Upper lobe of left lung (tissue), 6 donors: ENCODE measurements around the gene DGKG. TPM values are rescaled to one million over a fixed set of nuclear protein-coding genes. Genes with fewer than 3 reads are reported as not detected.

Experiments used
- ATAC-seq, 2 donors: fragments of 200-7000 bp; cut with Tn5 transposase; one replicate each; pipeline ENCODE4 v1.9.1; 2022; ENCODE audit warnings: mild to moderate bottlenecking in 2 of 2, moderate library complexity in 2 of 2; ENCODE audit not compliant: low FRiP score in 2 of 2
- DNase-seq, 2 donors: peaks; one replicate each; pipeline ENCODE4 v3.0.0-alpha.2; 2019 to 2020
- H3K27ac ChIP-seq, 4 donors: fragments of 200-600 bp; sonication (generic); one replicate each; pipeline ENCODE4 v1.5.1; 2016 to 2019
- H3K27me3 ChIP-seq, 4 donors: fragments of 200-600 bp; sonication (generic); one replicate each; pipeline ENCODE4 v1.5.1; 2017 to 2019
- H3K36me3 ChIP-seq, 4 donors: fragments of 200-600 bp; sonication (generic); one replicate each; pipeline ENCODE4 v1.5.1; 2016 to 2019
- H3K4me1 ChIP-seq, 4 donors: fragments of 200-600 bp; sonication (generic); one replicate each; pipeline ENCODE4 v1.5.1; 2018 to 2019
- H3K4me3 ChIP-seq, 4 donors: fragments of 200-600 bp; sonication (generic); one replicate each; pipeline ENCODE4 v1.5.1; 2017 to 2019; ENCODE audit warnings: mild to moderate bottlenecking in 2 of 4, moderate library complexity in 1 of 4
- H3K9me3 ChIP-seq, 4 donors: fragments of 200-600 bp; sonication (generic); one replicate each; pipeline ENCODE4 v1.5.1; 2018 to 2019
- CTCF ChIP-seq, 6 experiments: fragments of 450-650 bp in 4 of 6; fragments of 200-600 bp in 2 of 6; sonication (generic) in 2 of 6; IDR thresholded peaks; one replicate each; pipeline ENCODE4 v1.5.1; 2016 to 2019; ENCODE audit warnings: antibody characterized with exemption in 6 of 6
- EP300 ChIP-seq, 4 donors: sonication (generic); formaldehyde crosslinking; IDR thresholded peaks; one replicate each; pipeline ENCODE4 v1.5.1; 2017; ENCODE audit warnings: antibody characterized with exemption in 4 of 4, control low read depth in 2 of 4
- POLR2A ChIP-seq, 4 donors: fragments of 450-650 bp; IDR thresholded peaks; one replicate each; pipeline ENCODE4 v1.5.1; 2016 to 2017; ENCODE audit warnings: antibody characterized with exemption in 4 of 4, mild to moderate bottlenecking in 2 of 4
- POLR2AphosphoS5 ChIP-seq, 2 donors: sonication (generic); formaldehyde crosslinking; IDR thresholded peaks; one replicate each; pipeline ENCODE4 v1.5.1; 2017; ENCODE audit warnings: antibody characterized with exemption in 2 of 2
- WGBS, 2 donors: methylation state at CpG; one replicate each; pipeline ENCODE4 v1.1.5; 2017 to 2018; 5-methylcytosine and 5-hydroxymethylcytosine counted together
- total RNA-seq, 6 donors: library from RNA; depleted of rRNA in 4 of 6; stranded (reverse); fragments of >200 nt in 4 of 6; gene quantifications; one replicate each; pipeline versions ENCODE4 v1.1.0 to v1.2.1, GENCODE V29; 2016 to 2021
- donor health status: DM: no; HTN: no; CAD: no; lungs with moderate emphysema.
- donor health status: DM: no; HTN: yes; CAD: no; lungs with severe emphysema.

DGKG gene
- total RNA-seq, 6 donors from 2014 or later, result 4.4 to 32.5 (median 6.5) TPM

- no peaks in the 10 kb centered on the region for H3K9me3 ChIP-seq
- H3K27me3 ChIP-seq, result peaks cover 0 to 6% (median 3%) of the 10 kb centered on the region in 4 donors
- WGBS, 2 donors, result 81 to 82% methylated on average over 5 of the region's 5 CpGs
- no peak overlapping the region for H3K4me3 ChIP-seq
- TF ChIP-seq POLR2AphosphoS5 (IDR thresholded peaks at IDR 0.05) (no peak), EP300 (IDR thresholded peaks at IDR 0.05) (no peak), CTCF (IDR thresholded peaks at IDR 0.05) (no peak), POLR2A (IDR thresholded peaks at IDR 0.05) (no peak)
- ATAC-seq, result no peak
- H3K4me1 ChIP-seq, result peaks cover 0 to 7% (median 3%) of the 10 kb centered on the region in 4 donors
- no peaks in the 10 kb centered on the region for H3K36me3 ChIP-seq
- no peak overlapping the region for H3K27ac ChIP-seq
- no peak for DNase-seq
Observed at GRCh38 chr3:186356152-186356551, 5.9 kb downstream of the DGKG start.

- no peaks in the 10 kb centered on the region for H3K36me3 ChIP-seq
- 44 to 69% methylated on average over 5 of the region's 5 CpGs for WGBS, 2 donors
- DNase-seq (no peak), ATAC-seq (no peak)
- H3K4me3 ChIP-seq, result no peak overlapping the region
- no peak overlapping the region for H3K27ac ChIP-seq
- H3K27me3 ChIP-seq, result no peaks in the 10 kb centered on the region
- TF ChIP-seq CTCF (IDR thresholded peaks at IDR 0.05), result no peak
- no peak for TF ChIP-seq POLR2A (IDR thresholded peaks at IDR 0.05)
- H3K9me3 ChIP-seq, result no peaks in the 10 kb centered on the region
- no peaks in the 10 kb centered on the region for H3K4me1 ChIP-seq
Observed at GRCh38 chr3:186354100-186354499, 7.9 kb downstream of the DGKG start.

- 80 to 82% methylated on average over 4 of the region's 4 CpGs for WGBS, 2 donors
- Histone ChIP-seq H3K4me1 (no peaks in the 10 kb centered on the region), H3K36me3 (no peaks in the 10 kb centered on the region), H3K4me3 (no peak overlapping the region), H3K27me3 (no peaks in the 10 kb centered on the region), H3K9me3 (no peaks in the 10 kb centered on the region), H3K27ac (no peak overlapping the region)
- DNase-seq (no peak), ATAC-seq (no peak)
- TF ChIP-seq EP300 (IDR thresholded peaks at IDR 0.05) (no peak), POLR2A (IDR thresholded peaks at IDR 0.05) (no peak), CTCF (IDR thresholded peaks at IDR 0.05) (no peak), POLR2AphosphoS5 (IDR thresholded peaks at IDR 0.05) (no peak)
Observed at GRCh38 chr3:186352369-186352768, 9.7 kb downstream of the DGKG start.

GRCh38 chr3:186342197-186342596 lies 19.8 kb downstream of the DGKG start:
- DNase-seq, result no peak
- WGBS, 2 donors, result 55 to 75% methylated on average over 5 of the region's 5 CpGs
- Histone ChIP-seq H3K27me3 (no peaks in the 10 kb centered on the region), H3K36me3 (no peaks in the 10 kb centered on the region), H3K4me3 (no peak overlapping the region), H3K9me3 (no peaks in the 10 kb centered on the region), H3K27ac (peak overlapping the region in 1 of 4 donors; percentile 8), H3K4me1 (no peaks in the 10 kb centered on the region)
- TF ChIP-seq POLR2AphosphoS5 (IDR thresholded peaks at IDR 0.05) (no peak), CTCF (IDR thresholded peaks at IDR 0.05) (no peak), POLR2A (IDR thresholded peaks at IDR 0.05) (no peak), EP300 (IDR thresholded peaks at IDR 0.05) (no peak)
- ATAC-seq, result peak in 1 of 2 donors; percentile 71

DNA sequence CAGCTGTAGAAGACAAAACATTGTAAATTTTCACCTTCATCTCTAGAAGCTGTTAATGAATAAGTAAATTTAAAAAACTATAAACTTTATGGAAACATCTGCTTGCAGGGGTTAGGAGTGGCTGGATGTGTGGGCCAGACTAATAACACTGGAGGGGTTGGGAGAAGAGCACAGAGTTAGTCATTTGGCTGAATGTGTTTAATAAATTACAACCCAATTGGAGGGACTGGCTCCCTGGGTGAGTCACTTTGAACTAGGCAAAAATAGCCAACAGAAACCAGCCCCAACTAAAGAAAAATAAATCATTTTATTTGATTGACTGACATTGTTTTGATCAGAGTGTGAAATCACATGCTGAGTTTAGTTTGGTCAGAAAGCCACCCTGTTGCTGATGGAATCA lies 21.8 kb downstream of the DGKG start:
- DNase-seq (no peak), ATAC-seq (no peak)
- no peaks in the 10 kb centered on the region for H3K9me3 ChIP-seq
- H3K36me3 ChIP-seq, result no peaks in the 10 kb centered on the region
- TF ChIP-seq POLR2A (IDR thresholded peaks at IDR 0.05), result no peak
- no peak for TF ChIP-seq EP300 (IDR thresholded peaks at IDR 0.05)
- TF ChIP-seq CTCF (IDR thresholded peaks at IDR 0.05), result no peak
- no peak for TF ChIP-seq POLR2AphosphoS5 (IDR thresholded peaks at IDR 0.05)
- H3K27ac ChIP-seq, result no peak overlapping the region
- H3K4me1 ChIP-seq, result no peaks in the 10 kb centered on the region
- H3K4me3 ChIP-seq, result no peak overlapping the region
- H3K27me3 ChIP-seq, result no peaks in the 10 kb centered on the region
